Heart right ventricle (tissue), 16 donors: ENCODE results near the gene PRLR. TPM values are rescaled to one million over a fixed set of nuclear protein-coding genes. Genes with fewer than 3 reads are reported as not detected.

Experiments used
- ATAC-seq, 8 donors: fragments of 200-7000 bp; cut with Tn5 transposase; one replicate each; pipeline ENCODE4 v1.9.1; 2020; ENCODE audit warnings: mild to moderate bottlenecking in 8 of 8, moderate library complexity in 8 of 8, moderate number of reproducible peaks in 1 of 8
- DNase-seq, 2 donors: peaks; one replicate each; pipeline ENCODE4 v3.0.0-alpha.2; 2020
- H3K27ac ChIP-seq, 10 donors: fragments of 200-600 bp; sonication (generic) in 2 of 10; one replicate each; pipeline versions ENCODE4 v1.5.0 to v1.8.0; 2020 to 2022; ENCODE audit warnings: mild to moderate bottlenecking in 3 of 10
- H3K27me3 ChIP-seq, 7 donors: fragments of 200-600 bp; one replicate each; pipeline ENCODE4 v1.8.0; 2021 to 2022; ENCODE audit warnings: mild to moderate bottlenecking in 2 of 7
- H3K36me3 ChIP-seq, 9 donors: fragments of 200-600 bp; sonication (generic) in 1 of 9; one replicate each; pipeline versions ENCODE4 v1.5.0 to v1.8.0; 2020 to 2022; ENCODE audit warnings: mild to moderate bottlenecking in 2 of 9
- H3K4me1 ChIP-seq, 9 donors: fragments of 200-600 bp; sonication (generic) in 1 of 9; one replicate each; pipeline versions ENCODE4 v1.5.0 to v1.8.0; 2020 to 2022; ENCODE audit warnings: mild to moderate bottlenecking in 4 of 9
- H3K4me3 ChIP-seq, 10 donors: fragments of 200-600 bp; sonication (generic) in 2 of 10; one replicate each; pipeline versions ENCODE4 v1.5.0 to v1.8.0; 2020 to 2022; ENCODE audit warnings: mild to moderate bottlenecking in 7 of 10, moderate library complexity in 2 of 10
- H3K9me3 ChIP-seq, 11 donors: fragments of 200-600 bp in 10 of 11; sonication (generic) in 2 of 11; one replicate each; pipeline versions ENCODE4 v1.5.0 to v1.8.0; 2013 to 2022; ENCODE audit warnings: mild to moderate bottlenecking in 2 of 11, control low read depth in 1 of 11, moderate library complexity in 1 of 11
- CTCF ChIP-seq, 9 donors: fragments of 200-600 bp; sonication (generic) in 2 of 9; IDR thresholded peaks; one replicate each; pipeline versions ENCODE4 v1.5.0 to v1.8.0; 2021 to 2022; ENCODE audit warnings: antibody characterized with exemption in 9 of 9, mild to moderate bottlenecking in 5 of 9, moderate library complexity in 1 of 9
- WGBS, 2 donors: extraction: QIAGEN DNeasy Blood & Tissue Kit; methylation state at CpG; one replicate each; pipeline ENCODE4 v1.1.7; 2013; ENCODE audit warnings: inconsistent platforms in 1 of 2; 5-methylcytosine and 5-hydroxymethylcytosine counted together
- intact Hi-C, 10 donors: fragments of 100-400 bp; cut with DNase I; formaldehyde crosslinking; loops; one replicate each; pipeline versions ENCODE4 v1.11.1 to v1.14.2; 2022
- polyA plus RNA-seq, 2 donors: library from polyadenylated mRNA; stranded (reverse); fragments of 200-250 nt; gene quantifications; one replicate each; pipeline ENCODE4 v1.2.3, GENCODE V29; 2013
- total RNA-seq, 10 donors: library from RNA; stranded (reverse); fragmentation: NEBNext Ultra II Directional in 3 of 10; extraction: Animal tissue kit (Norgen Biotek cat#: 25700) in 3 of 10; gene quantifications; one replicate each; pipeline versions ENCODE4 v1.2.1 to v1.2.4, GENCODE V29; 2021 to 2023
- donor health status: Arrhythmogenic right ventricular cardiomyopathy.
- donor health status: ischemic (EF 13 %, LVEDD 7.1; RV severe dilation, severe dysfunction).
- donor health status: healthy with polysubstance abuse.
- donor health status: DM: no; HTN: yes; CAD: no.
- donor health status: DM: no; HTN: no; CAD: no.
- donor health status: ischemic (EF 25% LVEDD 6.9; RV normal size, moderate dysfunction).
- donor health status: ischemic (EF 25% LVEDD 5.7; RV mildly dilated, moderate dysfunction).
- donor health status: healthy.
- donor health status: DM: yes; HTN: yes; CAD: no.
- donor health status: Ischemic cardiomyopathy.
- donor health status: ischemic (EF 35%, LVEDD 5.7; RV mildly dilated, moderate dysfunction).
- donor health status: nonischemic (EF 11% LVEDD 7.7; RV severe dilation, severe dysfunction).
- donor health status: DM: yes; HTN: yes; CAD: no.
- donor health status: PGD.
- donor health status: ischemic (EF 29% LVEDD 5.4; RV normal size, mild dysfunction).
- donor health status: nonischemic (EF 23%, LVEDD 6.1; RV moderate dilation, normal function).

The PRLR gene
- total and polyA plus RNA-seq, 12 donors = 0.04 to 1.3 (median 0.47) TPM

- Histone ChIP-seq H3K9me3 (no peaks in the 10 kb centered on the region), H3K4me1 (no peaks in the 10 kb centered on the region), H3K27ac (no peak overlapping the region), H3K27me3 (peaks cover 0 to 9% (median 0%) of the 10 kb centered on the region in 7 donors), H3K36me3 (no peaks in the 10 kb centered on the region), H3K4me3 (no peak overlapping the region)
- no peak for DNase-seq
- intact Hi-C loops = no loop called here
- TF ChIP-seq CTCF (IDR thresholded peaks at IDR 0.05) = no peak
- 91 to 92% methylated on average over 5 of the region's 5 CpGs for WGBS, 2 donors
- ATAC-seq = no peak
Measured at GRCh38 chr5:35066260-35066795, 164.0 kb downstream of the PRLR start.

- 83 to 86% methylated on average over 4 of the region's 4 CpGs for WGBS, 2 donors
- H3K36me3 ChIP-seq = no peaks in the 10 kb centered on the region
- no peaks in the 10 kb centered on the region for H3K9me3 ChIP-seq
- ATAC-seq = no peak
- H3K27ac ChIP-seq = no peak overlapping the region
- TF ChIP-seq CTCF (IDR thresholded peaks at IDR 0.05) = no peak
- no peaks in the 10 kb centered on the region for H3K4me1 ChIP-seq
- no peak for DNase-seq
- intact Hi-C loops = no loop called here
- no peak overlapping the region for H3K4me3 ChIP-seq
- peaks cover 0 to 9% (median 0%) of the 10 kb centered on the region in 7 donors for H3K27me3 ChIP-seq
Measured at GRCh38 chr5:35063414-35063813, 166.9 kb downstream of the PRLR start.

GRCh38 chr5:35061211-35061770, 169.0 kb downstream of the PRLR start:
- DNase-seq (no peak), ATAC-seq (no peak)
- H3K9me3 ChIP-seq = no peaks in the 10 kb centered on the region
- intact Hi-C loops = no loop called here
- no peaks in the 10 kb centered on the region for H3K36me3 ChIP-seq
- H3K4me3 ChIP-seq = no peak overlapping the region
- no peak for TF ChIP-seq CTCF (IDR thresholded peaks at IDR 0.05)
- no peaks in the 10 kb centered on the region for H3K4me1 ChIP-seq
- peaks cover 0 to 11% (median 0%) of the 10 kb centered on the region in 7 donors for H3K27me3 ChIP-seq
- no peak overlapping the region for H3K27ac ChIP-seq
- WGBS, 2 donors = 89 to 92% methylated on average over 2 of the region's 2 CpGs

- no peak for DNase-seq
- Histone ChIP-seq H3K4me1 (no peaks in the 10 kb centered on the region), H3K4me3 (no peak overlapping the region), H3K36me3 (no peaks in the 10 kb centered on the region), H3K27me3 (peaks cover 0 to 11% (median 0%) of the 10 kb centered on the region in 7 donors), H3K27ac (no peak overlapping the region), H3K9me3 (no peaks in the 10 kb centered on the region)
- intact Hi-C loops = no loop called here
- WGBS, 2 donors = 86 to 94% methylated on average over 2 of the region's 2 CpGs
- no peak for ATAC-seq
- TF ChIP-seq CTCF (IDR thresholded peaks at IDR 0.05) = no peak
Measured at GRCh38 chr5:35060236-35060635, 170.1 kb downstream of the PRLR start.
